CD4-positive, alpha-beta T cell (primary cell): ENCODE measurements around the gene SLC1A7. TPM values are rescaled to one million over a fixed set of nuclear protein-coding genes. Genes with fewer than 3 reads are reported as not detected.

ENCODE experiments used
- ATAC-seq: fragments of 200-7000 bp; cut with Tn5 transposase; one replicate; pipeline ENCODE4 v1.10.0; 2022; ENCODE audit warnings: mild to moderate bottlenecking; ENCODE audit not compliant: poor library complexity
- CTCF ChIA-PET: fragments of 350-600 bp; sonication (Branson Sonifier 250); formaldehyde crosslinking; loops from one replicate; lab custom pipeline; 2021; ENCODE audit warnings: antibody characterized with exemption, inconsistent platforms; lab: Charles Lee
- POLR2A ChIA-PET: fragments of 350-600 bp; sonication (Branson Sonifier 250); formaldehyde crosslinking; loops from one replicate; lab custom pipeline; 2021; ENCODE audit warnings: antibody characterized with exemption, inconsistent platforms; lab: Charles Lee
- DNase-seq, 14 experiments: peaks; one replicate each; pipeline ENCODE4 v3.0.0-alpha.2; 2013 to 2020; ENCODE audit warnings: mixed read lengths in 2 of 14
- H3K27ac ChIP-seq, 2 donors: one replicate each; pipeline versions ENCODE4 v1.5.1 to v1.7.0; 2013; ENCODE audit warnings: low read length in 2 of 2, low read depth in 1 of 2, mild to moderate bottlenecking in 1 of 2
- H3K27me3 ChIP-seq, 2 experiments: 1 replicate in 1 of 2; 2 replicates in 1 of 2; pipeline versions ENCODE4 v1.6.1 to v1.7.0; 2013; ENCODE audit warnings: low read length in 2 of 2, control low read depth in 1 of 2, mild to moderate bottlenecking in 1 of 2, moderate library complexity in 1 of 2; ENCODE audit not compliant: insufficient read depth in 2 of 2, control insufficient read depth in 1 of 2
- H3K36me3 ChIP-seq: one replicate; pipeline ENCODE4 v1.6.1; 2013; ENCODE audit warnings: low read length, control low read depth; ENCODE audit not compliant: insufficient read depth
- H3K4me1 ChIP-seq: one replicate; pipeline ENCODE4 v1.6.1; 2013; ENCODE audit warnings: low read length, control low read depth; ENCODE audit not compliant: insufficient read depth
- H3K4me3 ChIP-seq: one replicate; pipeline ENCODE4 v1.5.1; 2013; ENCODE audit warnings: mild to moderate bottlenecking, low read length, moderate library complexity
- H3K9me3 ChIP-seq, 2 experiments: 1 replicate in 1 of 2; 2 replicates in 1 of 2; pipeline versions ENCODE4 v1.6.1 to v1.7.0; 2013; ENCODE audit warnings: low read length in 2 of 2, mild to moderate bottlenecking in 2 of 2, control low read depth in 1 of 2, moderate library complexity in 1 of 2; ENCODE audit not compliant: control insufficient read depth in 1 of 2, insufficient read depth in 1 of 2
- H3K27ac Mint-ChIP-seq: one replicate; pipeline ENCODE4 v1.8.0; 2020; ENCODE audit warnings: mixed read lengths
- H3K27me3 Mint-ChIP-seq: one replicate; pipeline ENCODE4 v1.8.0; 2021; ENCODE audit warnings: mixed read lengths
- H3K36me3 Mint-ChIP-seq: one replicate; pipeline ENCODE4 v1.8.0; 2021; ENCODE audit warnings: low read depth, mixed read lengths
- H3K4me1 Mint-ChIP-seq: one replicate; pipeline ENCODE4 v1.8.0; 2021; ENCODE audit warnings: low read depth, mixed read lengths
- H3K4me3 Mint-ChIP-seq: one replicate; pipeline ENCODE4 v1.8.0; 2020; ENCODE audit warnings: mild to moderate bottlenecking, mixed read lengths
- H3K9me3 Mint-ChIP-seq: one replicate; pipeline ENCODE4 v1.8.0; 2020; ENCODE audit warnings: mixed read lengths
- intact Hi-C, 2 experiments: fragments of 100-400 bp; cut with DNase I in 1 of 2; cut with micrococcal nuclease in 1 of 2; formaldehyde crosslinking; loops; one replicate each; pipeline versions ENCODE4 v1.15.1 to v1.9.0; 2023 to 2025; cut with DNase I, micrococcal nuclease
- total RNA-seq, 174 experiments: library from RNA in 2 of 174; stranded (reverse) in 2 of 174; gene quantifications; one replicate each; pipeline ENCODE4 v1.2.3 and lab custom pipeline; 2021 to 2026
- TF ChIP-seq, protein P1 (sequence below): fragments of 200-600 bp; IDR thresholded peaks from one replicate; pipeline ENCODE4 v1.8.0; 2022; ENCODE audit warnings: antibody characterized with exemption, mild to moderate bottlenecking

SLC1A7 gene
- total RNA-seq, 2 experiments from 2014 or later = not detected

DNA sequence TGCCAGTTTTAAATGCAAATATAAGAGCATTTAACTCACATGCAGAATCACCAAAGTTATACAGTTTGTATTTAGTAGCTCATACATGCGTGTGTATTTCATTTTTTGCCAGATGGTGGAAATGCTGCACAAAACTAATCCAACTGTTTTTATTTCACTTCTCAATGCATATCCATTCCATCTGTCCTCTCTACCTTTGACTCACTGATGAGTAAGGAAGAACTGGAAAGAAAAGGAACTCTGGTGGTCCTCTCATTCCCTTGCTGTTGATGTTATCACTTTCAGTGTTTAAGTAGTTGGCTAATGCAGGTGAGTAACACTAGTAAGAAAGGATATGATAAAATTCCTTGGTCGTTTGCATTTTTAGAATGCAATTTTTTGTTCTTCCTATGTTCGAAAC lies 5.7 kb upstream of the SLC1A7 start:
- CTCF ChIA-PET = no interaction called here
- Histone ChIP-seq H3K36me3 (no peaks in the 10 kb centered on the region), H3K4me3 (no peak overlapping the region), H3K27me3 (no peaks in the 10 kb centered on the region), H3K4me1 (no peaks in the 10 kb centered on the region), H3K9me3 (no peaks in the 10 kb centered on the region), H3K27ac (no peak overlapping the region)
- Mint-ChIP-seq H3K4me1 (no peaks in the 10 kb centered on the region), H3K4me3 (no peak overlapping the region), H3K27me3 (no peaks in the 10 kb centered on the region), H3K36me3 (no peaks in the 10 kb centered on the region), H3K27ac (no peak overlapping the region), H3K9me3 (no peaks in the 10 kb centered on the region)
- TF ChIP-seq, protein P1, sequence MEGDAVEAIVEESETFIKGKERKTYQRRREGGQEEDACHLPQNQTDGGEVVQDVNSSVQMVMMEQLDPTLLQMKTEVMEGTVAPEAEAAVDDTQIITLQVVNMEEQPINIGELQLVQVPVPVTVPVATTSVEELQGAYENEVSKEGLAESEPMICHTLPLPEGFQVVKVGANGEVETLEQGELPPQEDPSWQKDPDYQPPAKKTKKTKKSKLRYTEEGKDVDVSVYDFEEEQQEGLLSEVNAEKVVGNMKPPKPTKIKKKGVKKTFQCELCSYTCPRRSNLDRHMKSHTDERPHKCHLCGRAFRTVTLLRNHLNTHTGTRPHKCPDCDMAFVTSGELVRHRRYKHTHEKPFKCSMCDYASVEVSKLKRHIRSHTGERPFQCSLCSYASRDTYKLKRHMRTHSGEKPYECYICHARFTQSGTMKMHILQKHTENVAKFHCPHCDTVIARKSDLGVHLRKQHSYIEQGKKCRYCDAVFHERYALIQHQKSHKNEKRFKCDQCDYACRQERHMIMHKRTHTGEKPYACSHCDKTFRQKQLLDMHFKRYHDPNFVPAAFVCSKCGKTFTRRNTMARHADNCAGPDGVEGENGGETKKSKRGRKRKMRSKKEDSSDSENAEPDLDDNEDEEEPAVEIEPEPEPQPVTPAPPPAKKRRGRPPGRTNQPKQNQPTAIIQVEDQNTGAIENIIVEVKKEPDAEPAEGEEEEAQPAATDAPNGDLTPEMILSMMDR = no peak
- intact Hi-C loops = no loop called here
- no peak for ATAC-seq
- no peak for DNase-seq
- POLR2A ChIA-PET = interaction anchor here (1.3 kb wide), 1 partner anchor 40 kb away, joined by 4 read pairs; no protein-coding TSS in a partner anchor

DNA sequence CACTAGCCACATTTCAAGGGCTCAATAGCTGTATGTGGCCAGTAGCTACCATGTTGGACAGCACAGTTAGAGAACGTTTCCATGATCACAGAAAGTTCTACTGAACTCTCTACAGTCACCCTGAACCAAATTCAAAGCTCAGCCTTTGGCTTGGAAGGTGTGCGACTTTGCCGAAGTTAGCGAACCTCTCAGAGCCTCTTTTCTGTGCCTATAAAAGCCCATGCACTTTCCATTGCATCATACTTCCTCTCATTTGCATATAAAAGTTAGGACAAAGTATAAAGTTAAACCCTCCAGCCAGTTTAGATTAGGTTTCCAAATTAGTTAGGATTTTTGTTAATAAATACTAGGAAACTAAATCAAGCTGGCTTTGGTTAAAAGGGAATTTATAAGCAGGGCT lies 4.7 kb upstream of the SLC1A7 start:
- ChIA-PET CTCF (no interaction called here), POLR2A (interaction anchor here (1.3 kb wide), 1 partner anchor 39 kb away, joined by 4 read pairs; no protein-coding TSS in a partner anchor)
- Mint-ChIP-seq H3K27ac (no peak overlapping the region), H3K4me3 (no peak overlapping the region), H3K9me3 (no peaks in the 10 kb centered on the region), H3K27me3 (no peaks in the 10 kb centered on the region), H3K4me1 (no peaks in the 10 kb centered on the region), H3K36me3 (no peaks in the 10 kb centered on the region)
- TF ChIP-seq, protein P1 = no peak
- intact Hi-C loops = no loop called here
- DNase-seq (no peak), ATAC-seq (no peak)
- no peaks in the 10 kb centered on the region for H3K4me1 ChIP-seq
- peaks cover 0 to under 1% of the 10 kb centered on the region in 2 experiments for H3K27me3 ChIP-seq
- H3K9me3 ChIP-seq = no peaks in the 10 kb centered on the region
- no peak overlapping the region for H3K4me3 ChIP-seq
- no peak overlapping the region for H3K27ac ChIP-seq
- no peaks in the 10 kb centered on the region for H3K36me3 ChIP-seq

DNA sequence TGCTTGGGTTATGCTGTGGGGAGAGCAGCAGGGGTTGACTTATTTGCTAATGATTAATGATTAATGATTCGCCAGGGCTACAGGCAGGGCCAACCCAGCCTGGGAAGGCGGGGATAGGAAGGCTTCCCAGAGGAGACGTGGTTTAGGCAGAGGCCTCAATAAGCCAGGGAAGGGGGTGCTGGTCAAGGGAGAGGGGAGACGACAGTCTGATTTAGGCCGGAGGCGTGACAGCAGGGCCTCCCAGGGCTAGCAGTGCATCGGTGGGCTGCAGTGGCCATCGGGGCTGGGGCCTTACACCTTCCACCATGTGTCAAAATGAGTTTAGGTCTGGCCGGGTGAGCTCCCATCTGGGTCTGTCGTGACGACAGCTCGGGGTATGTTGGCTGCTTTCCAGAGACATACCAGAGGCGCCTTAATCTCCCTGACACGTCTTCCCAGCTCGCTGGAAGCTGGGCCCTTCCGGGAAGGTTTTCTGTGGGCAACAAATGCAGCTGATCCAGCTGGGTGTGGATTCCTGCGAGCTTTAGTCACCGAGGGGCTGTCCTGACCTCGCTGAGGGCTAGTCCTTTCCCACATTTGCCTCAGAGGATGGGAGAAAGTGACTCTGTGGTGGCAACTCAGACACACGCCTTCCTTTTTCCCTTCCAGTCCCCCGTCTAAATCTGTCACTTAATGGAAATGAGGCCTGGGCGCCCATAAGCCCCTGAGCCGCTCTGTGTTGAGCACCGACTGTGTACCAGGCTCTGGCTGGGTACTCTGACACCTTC lies 3.7 kb upstream of the SLC1A7 start:
- no peaks in the 10 kb centered on the region for H3K4me1 Mint-ChIP-seq
- TF ChIP-seq, protein P1 = no peak
- H3K27me3 ChIP-seq = peaks cover 0 to 2% of the 10 kb centered on the region in 2 experiments
- H3K4me1 ChIP-seq = no peaks in the 10 kb centered on the region
- no peaks in the 10 kb centered on the region for H3K36me3 ChIP-seq
- H3K27ac Mint-ChIP-seq = no peak overlapping the region
- H3K9me3 ChIP-seq = no peaks in the 10 kb centered on the region
- no peak overlapping the region for H3K27ac ChIP-seq
- intact Hi-C loops = no loop called here
- no peak overlapping the region for H3K4me3 Mint-ChIP-seq
- no peak for ATAC-seq
- ChIA-PET CTCF (no interaction called here), POLR2A (no interaction called here)
- no peaks in the 10 kb centered on the region for H3K9me3 Mint-ChIP-seq
- no peaks in the 10 kb centered on the region for H3K36me3 Mint-ChIP-seq
- no peak for DNase-seq
- H3K4me3 ChIP-seq = no peak overlapping the region
- no peaks in the 10 kb centered on the region for H3K27me3 Mint-ChIP-seq
